B cell (primary cell): Measurements from ENCODE around the gene IPO8. TPM values are rescaled to one million over a fixed set of nuclear protein-coding genes. Genes with fewer than 3 reads are reported as not detected.

Experiments used
- ATAC-seq: fragments of 200-7000 bp; cut with Tn5 transposase; one replicate; pipeline ENCODE4 v1.10.0; 2021; ENCODE audit warnings: low read depth, mild to moderate bottlenecking, moderate number of reproducible peaks, moderate library complexity
- CTCF ChIA-PET: fragments of 350-600 bp; sonication (Branson Sonifier 250); formaldehyde crosslinking; loops from one replicate; lab custom pipeline; 2021; ENCODE audit warnings: antibody characterized with exemption, inconsistent platforms; lab: Charles Lee
- POLR2A ChIA-PET: fragments of 350-600 bp; sonication (Branson Sonifier 250); formaldehyde crosslinking; loops from one replicate; lab custom pipeline; 2021; ENCODE audit warnings: antibody characterized with exemption; lab: Charles Lee
- DNase-seq: peaks from one replicate; pipeline ENCODE4 v3.0.0; 2013
- H2AFZ ChIP-seq: 2 replicates; pipeline ENCODE4 v1.6.1; 2012; ENCODE audit warnings: mild to moderate bottlenecking, low read depth, low read length; ENCODE audit not compliant: insufficient read depth, poor library complexity, severe bottlenecking
- H3K27ac ChIP-seq, 2 donors: 1 replicate in 1 of 2; 2 replicates in 1 of 2; pipeline ENCODE4 v1.5.1; 2012 to 2013; ENCODE audit warnings: low read length in 2 of 2, mild to moderate bottlenecking in 2 of 2, moderate library complexity in 1 of 2
- H3K27me3 ChIP-seq, 4 experiments: fragments of 200-600 bp in 1 of 4; sonication (generic) in 1 of 4; replicated peaks in 1 of 4; 1 replicate in 2 of 4; 2 replicates in 2 of 4; pipeline versions ENCODE4 v1.6.1 to v1.7.0; 2013 to 2016; ENCODE audit warnings: low read length in 3 of 4, mild to moderate bottlenecking in 2 of 4, mixed read lengths in 1 of 4, moderate library complexity in 1 of 4; ENCODE audit not compliant: insufficient read depth in 4 of 4, control insufficient read depth in 3 of 4; ENCODE audit errors: control extremely low read depth in 1 of 4
- H3K36me3 ChIP-seq, 2 experiments: replicated peaks in 1 of 2; 1 replicate in 1 of 2; 2 replicates in 1 of 2; pipeline versions ENCODE4 v1.6.1 to v1.7.1; 2013; ENCODE audit warnings: low read length in 1 of 2; ENCODE audit not compliant: insufficient read depth in 2 of 2, control insufficient read depth in 1 of 2; ENCODE audit errors: control extremely low read depth in 1 of 2, extremely low read depth in 1 of 2
- H3K4me1 ChIP-seq, 2 donors: fragments of 200-600 bp in 1 of 2; sonication (generic) in 1 of 2; 1 replicate in 1 of 2; 2 replicates in 1 of 2; pipeline versions ENCODE4 v1.5.1 to v1.6.1; 2013 to 2017; ENCODE audit warnings: low read length in 2 of 2; ENCODE audit not compliant: control insufficient read depth in 2 of 2, insufficient read depth in 2 of 2
- H3K4me2 ChIP-seq: replicated peaks from 2 replicates; pipeline ENCODE3; 2012; ENCODE audit warnings: mild to moderate bottlenecking, low read depth, low read length; ENCODE audit not compliant: poor library complexity, severe bottlenecking
- H3K4me3 ChIP-seq, 5 experiments: fragments of 200-600 bp in 1 of 5; sonication (generic) in 1 of 5; 1 replicate in 3 of 5; 2 replicates in 2 of 5; pipeline versions ENCODE4 v1.5.1 to v1.7.0; 2011 to 2016; ENCODE audit warnings: low read length in 4 of 5, mild to moderate bottlenecking in 4 of 5, low read depth in 2 of 5, control low read depth in 1 of 5, moderate library complexity in 1 of 5; ENCODE audit not compliant: insufficient read depth in 1 of 5; ENCODE audit errors: control extremely low read depth in 1 of 5, extremely low read depth in 1 of 5
- H3K79me2 ChIP-seq: fragments of 200-600 bp; sonication (generic); one replicate; pipeline ENCODE4 v1.6.0; 2016; ENCODE audit warnings: low read length; ENCODE audit not compliant: control insufficient read depth, insufficient read depth
- H3K9ac ChIP-seq: fragments of 200-600 bp; sonication (generic); 2 replicates; pipeline ENCODE4 v1.6.1; 2017; ENCODE audit warnings: mild to moderate bottlenecking, low read length, moderate library complexity
- H3K9me3 ChIP-seq, 3 donors: one replicate each; pipeline versions ENCODE4 v1.6.1 to v1.7.1; 2013; ENCODE audit warnings: low read length in 2 of 3; ENCODE audit not compliant: control insufficient read depth in 2 of 3, insufficient read depth in 1 of 3; ENCODE audit errors: control extremely low read depth in 1 of 3
- H4K20me1 ChIP-seq: 2 replicates; pipeline ENCODE4 v1.6.0; 2012; ENCODE audit warnings: mild to moderate bottlenecking, low read length; ENCODE audit not compliant: insufficient read depth, control insufficient read depth, poor library complexity, severe bottlenecking
- H3K27ac Mint-ChIP-seq: one replicate; pipeline ENCODE4 v1.8.0; 2021; ENCODE audit warnings: mixed read lengths
- H3K27me3 Mint-ChIP-seq: one replicate; pipeline ENCODE4 v1.8.0; 2021; ENCODE audit warnings: mixed read lengths
- H3K4me1 Mint-ChIP-seq: one replicate; pipeline ENCODE4 v1.8.0; 2021; ENCODE audit warnings: mixed read lengths
- H3K4me3 Mint-ChIP-seq: one replicate; pipeline ENCODE4 v1.8.0; 2021; ENCODE audit warnings: mixed read lengths
- H3K9me3 Mint-ChIP-seq: one replicate; pipeline ENCODE4 v1.8.0; 2022; ENCODE audit warnings: mixed read lengths; ENCODE audit not compliant: insufficient read depth
- CTCF ChIP-seq: fragments of 200-600 bp; IDR thresholded peaks from one replicate; pipeline ENCODE4 v1.8.0; 2022; ENCODE audit warnings: antibody characterized with exemption, mild to moderate bottlenecking
- EZH2 ChIP-seq: IDR thresholded peaks from 2 replicates; pipeline ENCODE4 v1.6.1; 2012; ENCODE audit warnings: borderline replicate concordance, low read depth, mild to moderate bottlenecking, moderate library complexity, low read length; ENCODE audit not compliant: insufficient read depth, poor library complexity, severe bottlenecking
- WGBS: methylation state at CpG from one replicate; pipeline ENCODE4 v1.1.5; 2013; ENCODE audit warnings: missing lambda C conversion rate; ENCODE audit not compliant: insufficient coverage; 5-methylcytosine and 5-hydroxymethylcytosine counted together
- intact Hi-C: fragments of 100-400 bp; cut with micrococcal nuclease; formaldehyde crosslinking; loops from one replicate; pipeline ENCODE4 v1.10.0; 2022
- polyA plus RNA-seq: library from polyadenylated mRNA; depleted of rRNA; stranded (reverse); fragments of >200 nt; gene quantifications from 2 replicates; pipeline ENCODE4 v1.2.3, GENCODE V29; 2012
- total RNA-seq, 2 donors: library from RNA; stranded (reverse); fragments of 120-200 nt in 1 of 2; gene quantifications; 1 replicate in 1 of 2; 2 replicates in 1 of 2; pipeline versions ENCODE4 v1.2.3 to v1.2.4, GENCODE V29; 2013 to 2022

IPO8 gene
- total and polyA plus RNA-seq, 2 donors (not counting 1 experiment from before 2014, with no cell fraction given) = 7.5 to 58.1 TPM

GRCh38 chr12:30602678-30603077 lies 93.0 kb downstream of the IPO8 start:
- no peak overlapping the region for H2AFZ ChIP-seq
- DNase-seq (no peak), ATAC-seq (no peak)
- no peak overlapping the region for H3K4me2 ChIP-seq
- H3K9me3 ChIP-seq = peaks cover 0 to 24% (median 6%) of the 10 kb centered on the region in 3 donors
- H3K4me1 ChIP-seq = no peaks in the 10 kb centered on the region
- no peaks in the 10 kb centered on the region for H3K36me3 ChIP-seq
- CTCF ChIA-PET = no interaction called here
- no peak overlapping the region for H3K4me3 Mint-ChIP-seq
- intact Hi-C loops = no loop called here
- H3K79me2 ChIP-seq = no peaks in the 10 kb centered on the region
- WGBS = no CpG with 5 or more reads among the region's 3 CpGs
- TF ChIP-seq CTCF (no peak), EZH2 (no peak)
- H3K9ac ChIP-seq = no peak overlapping the region
- H3K9me3 Mint-ChIP-seq = peaks cover 15% of the 10 kb centered on the region
- H3K27me3 ChIP-seq = peaks cover 0 to 5% (median 0%) of the 10 kb centered on the region in 4 experiments
- no peak overlapping the region for H3K27ac ChIP-seq
- no peak overlapping the region for H3K27ac Mint-ChIP-seq
- no peak overlapping the region for H3K4me3 ChIP-seq
- peaks cover 9% of the 10 kb centered on the region for H3K27me3 Mint-ChIP-seq
- no peaks in the 10 kb centered on the region for H3K4me1 Mint-ChIP-seq
- POLR2A ChIA-PET = no interaction called here
- H4K20me1 ChIP-seq = no peaks in the 10 kb centered on the region

GRCh38 chr12:30599608-30600007 lies 96.1 kb downstream of the IPO8 start:
- H3K79me2 ChIP-seq = no peaks in the 10 kb centered on the region
- no peak overlapping the region for H3K4me3 ChIP-seq
- H2AFZ ChIP-seq = no peak overlapping the region
- DNase-seq (no peak), ATAC-seq (no peak)
- TF ChIP-seq CTCF (no peak), EZH2 (no peak)
- no peaks in the 10 kb centered on the region for H3K36me3 ChIP-seq
- Mint-ChIP-seq H3K4me1 (no peaks in the 10 kb centered on the region), H3K9me3 (peaks cover 10% of the 10 kb centered on the region), H3K27me3 (peaks cover 3% of the 10 kb centered on the region), H3K4me3 (no peak overlapping the region), H3K27ac (no peak overlapping the region)
- H3K27me3 ChIP-seq = peaks cover 0 to 5% (median 0%) of the 10 kb centered on the region in 4 experiments
- H3K4me1 ChIP-seq = no peaks in the 10 kb centered on the region
- no peaks in the 10 kb centered on the region for H4K20me1 ChIP-seq
- H3K4me2 ChIP-seq = no peak overlapping the region
- no peak overlapping the region for H3K9ac ChIP-seq
- H3K27ac ChIP-seq = no peak overlapping the region
- ChIA-PET CTCF (no interaction called here), POLR2A (no interaction called here)
- peaks cover 1 to 21% (median 6%) of the 10 kb centered on the region in 3 donors for H3K9me3 ChIP-seq
- intact Hi-C loops = no loop called here
- no CpG with 5 or more reads among the region's 2 CpGs for WGBS
